Breast epithelium (tissue), 3 donors: Measurements from ENCODE around the gene STEAP4.

Experiments used
- POLR2A ChIP-seq: fragments of 450-650 bp; IDR thresholded peaks from one replicate; pipeline ENCODE4 v1.6.1; 2016; ENCODE audit warnings: antibody characterized with exemption, mild to moderate bottlenecking, moderate library complexity
- TF ChIP-seq, protein P1 (sequence below), 3 donors: fragments of 450-650 bp; IDR thresholded peaks; one replicate each; pipeline ENCODE4 v1.5.1; 2016 to 2017; ENCODE audit warnings: antibody characterized with exemption in 3 of 3, mild to moderate bottlenecking in 3 of 3, moderate library complexity in 3 of 3

DNA sequence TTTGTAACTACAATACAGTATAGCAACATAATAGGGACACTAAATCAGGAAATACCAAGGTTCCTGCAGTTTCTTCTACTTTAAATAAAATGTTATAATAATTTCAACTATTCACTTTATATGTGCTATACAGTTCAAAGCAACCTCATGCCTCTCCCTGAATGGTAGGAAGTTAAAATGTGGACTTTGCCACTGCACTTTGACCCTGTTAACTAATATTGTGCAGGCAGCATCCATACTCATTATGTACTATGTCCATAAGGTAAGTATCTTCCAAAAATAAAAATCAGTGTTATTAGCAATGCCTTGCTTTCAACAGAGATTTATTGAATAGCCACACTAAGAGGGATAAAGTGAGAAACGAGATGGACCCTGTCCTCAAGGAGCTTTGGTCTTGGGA is 4.8 kb downstream of the STEAP4 start:
- TF ChIP-seq, protein P1, sequence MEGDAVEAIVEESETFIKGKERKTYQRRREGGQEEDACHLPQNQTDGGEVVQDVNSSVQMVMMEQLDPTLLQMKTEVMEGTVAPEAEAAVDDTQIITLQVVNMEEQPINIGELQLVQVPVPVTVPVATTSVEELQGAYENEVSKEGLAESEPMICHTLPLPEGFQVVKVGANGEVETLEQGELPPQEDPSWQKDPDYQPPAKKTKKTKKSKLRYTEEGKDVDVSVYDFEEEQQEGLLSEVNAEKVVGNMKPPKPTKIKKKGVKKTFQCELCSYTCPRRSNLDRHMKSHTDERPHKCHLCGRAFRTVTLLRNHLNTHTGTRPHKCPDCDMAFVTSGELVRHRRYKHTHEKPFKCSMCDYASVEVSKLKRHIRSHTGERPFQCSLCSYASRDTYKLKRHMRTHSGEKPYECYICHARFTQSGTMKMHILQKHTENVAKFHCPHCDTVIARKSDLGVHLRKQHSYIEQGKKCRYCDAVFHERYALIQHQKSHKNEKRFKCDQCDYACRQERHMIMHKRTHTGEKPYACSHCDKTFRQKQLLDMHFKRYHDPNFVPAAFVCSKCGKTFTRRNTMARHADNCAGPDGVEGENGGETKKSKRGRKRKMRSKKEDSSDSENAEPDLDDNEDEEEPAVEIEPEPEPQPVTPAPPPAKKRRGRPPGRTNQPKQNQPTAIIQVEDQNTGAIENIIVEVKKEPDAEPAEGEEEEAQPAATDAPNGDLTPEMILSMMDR (IDR thresholded peaks at IDR 0.05) = no peak
- no peak for TF ChIP-seq POLR2A
